Stomach (tissue), 9 donors: ENCODE measurements around the gene GAN. TPM values are rescaled to one million over a fixed set of nuclear protein-coding genes. Genes with fewer than 3 reads are reported as not detected.
A peak's percentile ranks its signal among the peaks of the same experiment; 100 is the strongest.
"Not testable (repeated sequence)": the region's sequence is repeated elsewhere in the genome, so short reads cannot be mapped to it uniquely, and the experiment has no call there.

Experiments used
- DNase-seq, 2 donors: peaks; one replicate each; pipeline versions ENCODE4 v3.0.0 to v3.0.0-alpha.2; 2013 to 2019
- H3K27ac ChIP-seq, 5 donors: fragments of 200-600 bp in 4 of 5; sonication (generic) in 4 of 5; one replicate each; pipeline ENCODE4 v1.5.1; 2013 to 2019; ENCODE audit warnings: mild to moderate bottlenecking in 1 of 5, moderate library complexity in 1 of 5
- H3K27me3 ChIP-seq, 3 donors: fragments of 200-600 bp; sonication (generic); one replicate each; pipeline ENCODE4 v1.5.1; 2017 to 2019; ENCODE audit warnings: mixed run types in 1 of 3
- H3K36me3 ChIP-seq, 4 donors: fragments of 200-600 bp; sonication (generic); 1 replicate in 3 of 4; 2 replicates in 1 of 4; pipeline ENCODE4 v1.5.1; 2016 to 2019
- H3K4me1 ChIP-seq, 4 donors: fragments of 200-600 bp; sonication (generic); one replicate each; pipeline ENCODE4 v1.5.1; 2016 to 2019
- H3K4me3 ChIP-seq, 4 donors: fragments of 200-600 bp; sonication (generic) in 3 of 4; one replicate each; pipeline ENCODE4 v1.5.1; 2016 to 2019; ENCODE audit warnings: mild to moderate bottlenecking in 1 of 4
- H3K9me3 ChIP-seq, 4 donors: fragments of 200-600 bp; sonication (generic); one replicate each; pipeline ENCODE4 v1.5.1; 2016 to 2019
- EP300 ChIP-seq: sonication (generic); formaldehyde crosslinking; IDR thresholded peaks from one replicate; pipeline ENCODE4 v1.6.1; 2017; ENCODE audit warnings: antibody characterized with exemption
- POLR2A ChIP-seq, 4 donors: fragments of 450-650 bp; IDR thresholded peaks; one replicate each; pipeline ENCODE4 v1.6.1; 2016; ENCODE audit warnings: antibody characterized with exemption in 4 of 4, control low read depth in 2 of 4, mild to moderate bottlenecking in 1 of 4, moderate library complexity in 1 of 4
- POLR2AphosphoS5 ChIP-seq, 3 donors: sonication (generic); formaldehyde crosslinking; IDR thresholded peaks; one replicate each; pipeline ENCODE4 v1.6.1; 2016; ENCODE audit warnings: antibody characterized with exemption in 3 of 3
- WGBS, 5 donors: extraction: QIAGEN DNeasy Blood & Tissue Kit in 3 of 5; methylation state at CpG; one replicate each; pipeline versions ENCODE4 v1.1.5 to v1.1.7; 2013 to 2018; 5-methylcytosine and 5-hydroxymethylcytosine counted together
- intact Hi-C: fragments of 100-400 bp; cut with DNase I; formaldehyde crosslinking; loops from one replicate; pipeline ENCODE4 v1.15.1; 2023; ENCODE audit warnings: low total_unique reads
- polyA plus RNA-seq, 3 donors: library from polyadenylated mRNA; stranded (reverse); fragments of 200-250 nt; gene quantifications; one replicate each; pipeline ENCODE4 v1.2.3, GENCODE V29; 2013
- total RNA-seq, 5 donors: library from RNA; depleted of rRNA; stranded (reverse); fragments of >200 nt; gene quantifications; one replicate each; pipeline versions ENCODE4 v1.1.0 to v1.2.3, GENCODE V29; 2014 to 2016
- TF ChIP-seq, protein P1 (sequence below), 7 experiments: fragments of 450-650 bp in 4 of 7; fragments of 200-600 bp in 3 of 7; sonication (generic) in 3 of 7; IDR thresholded peaks; one replicate each; pipeline ENCODE4 v1.5.1; 2016 to 2019; ENCODE audit warnings: antibody characterized with exemption in 7 of 7, control low read depth in 2 of 7, mild to moderate bottlenecking in 1 of 7
- donor health status: healthy with polysubstance abuse.
- donor health status: Bipolar disorder and iron deficiency.
- donor health status: healthy.

GAN gene
- total and polyA plus RNA-seq, 8 donors, result 0.56 to 38.5 (median 7.6) TPM

DNA sequence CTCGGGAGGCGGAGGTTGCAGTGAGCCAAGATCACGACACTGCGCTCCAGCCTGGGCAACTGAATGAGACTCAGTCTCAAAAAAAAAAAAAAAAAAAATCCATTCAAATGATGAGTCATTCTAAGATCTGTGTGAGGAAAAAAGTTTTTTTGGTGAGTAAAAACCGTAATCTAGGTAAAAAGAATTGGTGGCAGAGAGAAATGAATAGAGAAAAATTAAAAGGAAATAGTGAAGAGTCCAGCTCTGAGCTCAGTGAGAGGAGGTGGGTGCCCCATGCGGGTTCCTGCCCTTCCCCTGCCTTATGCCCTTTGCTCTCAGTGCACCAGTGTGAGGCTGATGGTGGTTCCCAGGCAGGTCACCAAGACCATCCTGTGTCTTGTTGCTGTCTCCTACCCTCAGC, 20.9 kb downstream of the GAN start:
- Histone ChIP-seq H3K4me1 (no peaks in the 10 kb centered on the region), H3K9me3 (no peaks in the 10 kb centered on the region), H3K4me3 (no peak overlapping the region), H3K27me3 (no peaks in the 10 kb centered on the region), H3K27ac (no peak overlapping the region), H3K36me3 (peaks cover 0 to 5% (median 1%) of the 10 kb centered on the region in 4 donors)
- intact Hi-C loops, result no loop called here
- DNase-seq, result no peak
- 87 to 93% (median 92%) methylated on average over 5 to 6 of the region's 6 CpGs for WGBS, 5 donors
- no peak for TF ChIP-seq EP300
- TF ChIP-seq, protein P1, sequence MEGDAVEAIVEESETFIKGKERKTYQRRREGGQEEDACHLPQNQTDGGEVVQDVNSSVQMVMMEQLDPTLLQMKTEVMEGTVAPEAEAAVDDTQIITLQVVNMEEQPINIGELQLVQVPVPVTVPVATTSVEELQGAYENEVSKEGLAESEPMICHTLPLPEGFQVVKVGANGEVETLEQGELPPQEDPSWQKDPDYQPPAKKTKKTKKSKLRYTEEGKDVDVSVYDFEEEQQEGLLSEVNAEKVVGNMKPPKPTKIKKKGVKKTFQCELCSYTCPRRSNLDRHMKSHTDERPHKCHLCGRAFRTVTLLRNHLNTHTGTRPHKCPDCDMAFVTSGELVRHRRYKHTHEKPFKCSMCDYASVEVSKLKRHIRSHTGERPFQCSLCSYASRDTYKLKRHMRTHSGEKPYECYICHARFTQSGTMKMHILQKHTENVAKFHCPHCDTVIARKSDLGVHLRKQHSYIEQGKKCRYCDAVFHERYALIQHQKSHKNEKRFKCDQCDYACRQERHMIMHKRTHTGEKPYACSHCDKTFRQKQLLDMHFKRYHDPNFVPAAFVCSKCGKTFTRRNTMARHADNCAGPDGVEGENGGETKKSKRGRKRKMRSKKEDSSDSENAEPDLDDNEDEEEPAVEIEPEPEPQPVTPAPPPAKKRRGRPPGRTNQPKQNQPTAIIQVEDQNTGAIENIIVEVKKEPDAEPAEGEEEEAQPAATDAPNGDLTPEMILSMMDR (IDR thresholded peaks at IDR 0.05), result no peak
- no peak for TF ChIP-seq POLR2AphosphoS5 (IDR thresholded peaks at IDR 0.05)
- TF ChIP-seq POLR2A (IDR thresholded peaks at IDR 0.05), result no peak

DNA sequence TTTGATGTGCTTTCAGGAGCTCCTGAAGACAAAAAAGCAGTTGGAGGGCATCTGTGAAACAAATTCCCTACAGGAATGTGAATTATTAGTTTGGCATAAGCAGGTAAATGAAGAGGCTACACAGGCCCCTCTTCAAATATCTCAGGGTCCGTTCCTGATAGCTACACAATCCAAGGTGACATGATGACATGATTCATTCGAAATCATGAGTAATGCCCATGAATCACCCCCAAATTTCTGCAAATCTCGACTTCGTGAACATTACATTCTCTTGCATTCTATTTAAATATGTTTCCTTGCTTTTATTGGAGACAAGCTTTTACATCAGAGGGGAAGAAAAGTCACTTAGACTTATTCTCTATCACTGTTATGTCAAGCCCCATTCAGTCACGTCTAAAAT, 22.3 kb downstream of the GAN start:
- intact Hi-C loops, result no loop called here
- H3K4me3 ChIP-seq, result no peak overlapping the region
- H3K36me3 ChIP-seq, result peaks cover 0 to 4% (median 1%) of the 10 kb centered on the region in 4 donors
- TF ChIP-seq POLR2AphosphoS5 (IDR thresholded peaks at IDR 0.05) (no peak), EP300 (no peak), POLR2A (IDR thresholded peaks at IDR 0.05) (no peak)
- TF ChIP-seq, protein P1 (IDR thresholded peaks at IDR 0.05), result no peak
- no peak for DNase-seq
- H3K27me3 ChIP-seq, result no peaks in the 10 kb centered on the region
- no peak overlapping the region for H3K27ac ChIP-seq
- no peaks in the 10 kb centered on the region for H3K4me1 ChIP-seq
- WGBS, 5 donors, result 90 to 93% (median 91%) methylated on average over 5 of the region's 5 CpGs
- no peaks in the 10 kb centered on the region for H3K9me3 ChIP-seq

DNA sequence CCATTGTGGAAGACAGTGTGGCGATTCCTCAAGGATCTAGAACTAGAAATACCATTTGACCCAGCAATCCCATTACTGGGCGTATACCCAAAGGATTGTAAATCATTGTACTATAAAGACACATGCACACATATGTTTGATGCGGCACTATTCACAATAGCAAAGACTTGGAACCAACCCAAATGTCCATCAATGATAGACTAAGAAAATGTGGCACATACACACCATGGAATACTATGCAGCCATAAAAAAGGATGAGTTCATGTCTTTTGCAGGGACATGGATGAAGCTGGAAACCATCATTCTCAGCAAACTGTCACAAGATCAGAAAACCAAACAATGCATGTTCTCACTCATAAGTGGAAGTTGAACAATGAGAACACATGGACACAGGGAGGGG, 30.4 kb downstream of the GAN start:
- H3K27ac ChIP-seq, intact Hi-C loops, DNase-seq, H3K27me3 ChIP-seq, H3K4me3 ChIP-seq, H3K36me3 ChIP-seq: not testable (repeated sequence)
- Histone ChIP-seq H3K4me1 (peaks cover 0 to 16% (median 7%) of the 10 kb centered on the region in 4 donors), H3K9me3 (peaks cover 4 to 38% (median 21%) of the 10 kb centered on the region in 4 donors)
- WGBS, 5 donors, result 92 to 96% (median 95%) methylated on average over 3 of the region's 3 CpGs

DNA sequence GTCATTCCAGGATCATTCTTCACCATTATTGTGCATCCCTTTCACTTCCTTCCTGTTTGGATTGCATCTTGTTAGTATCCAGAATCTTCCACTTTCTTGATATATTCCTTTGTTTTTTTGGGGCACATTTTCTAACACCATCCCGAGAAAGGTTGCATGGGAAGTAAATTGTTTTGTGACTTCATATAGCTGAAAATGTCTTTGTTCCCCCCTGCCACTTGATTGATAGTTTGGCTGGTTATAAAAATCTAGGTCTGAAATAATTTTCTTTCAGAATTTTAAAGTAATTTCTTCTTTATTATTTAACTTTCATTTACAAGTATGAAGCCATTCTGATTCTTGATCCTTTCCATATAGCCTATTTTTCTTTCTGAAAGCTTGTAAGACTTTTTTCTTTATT, 32.7 kb downstream of the GAN start:
- Histone ChIP-seq H3K4me1 (peaks cover 0 to 23% (median 8%) of the 10 kb centered on the region in 4 donors), H3K27ac (no peak overlapping the region), H3K4me3 (no peak overlapping the region), H3K9me3 (peaks cover 4 to 38% (median 21%) of the 10 kb centered on the region in 4 donors), H3K36me3 (peaks cover 0 to 11% (median 10%) of the 10 kb centered on the region in 4 donors), H3K27me3 (no peaks in the 10 kb centered on the region)
- no peak for DNase-seq
- TF ChIP-seq POLR2A (IDR thresholded peaks at IDR 0.05), result no peak
- no peak for TF ChIP-seq EP300
- no peak for TF ChIP-seq POLR2AphosphoS5 (IDR thresholded peaks at IDR 0.05)
- TF ChIP-seq, protein P1 (IDR thresholded peaks at IDR 0.05), result no peak
- intact Hi-C loops, result no loop called here
- WGBS, 5 donors, result 90 to 97% (median 92%) methylated on average over 1 of the region's 1 CpG

DNA sequence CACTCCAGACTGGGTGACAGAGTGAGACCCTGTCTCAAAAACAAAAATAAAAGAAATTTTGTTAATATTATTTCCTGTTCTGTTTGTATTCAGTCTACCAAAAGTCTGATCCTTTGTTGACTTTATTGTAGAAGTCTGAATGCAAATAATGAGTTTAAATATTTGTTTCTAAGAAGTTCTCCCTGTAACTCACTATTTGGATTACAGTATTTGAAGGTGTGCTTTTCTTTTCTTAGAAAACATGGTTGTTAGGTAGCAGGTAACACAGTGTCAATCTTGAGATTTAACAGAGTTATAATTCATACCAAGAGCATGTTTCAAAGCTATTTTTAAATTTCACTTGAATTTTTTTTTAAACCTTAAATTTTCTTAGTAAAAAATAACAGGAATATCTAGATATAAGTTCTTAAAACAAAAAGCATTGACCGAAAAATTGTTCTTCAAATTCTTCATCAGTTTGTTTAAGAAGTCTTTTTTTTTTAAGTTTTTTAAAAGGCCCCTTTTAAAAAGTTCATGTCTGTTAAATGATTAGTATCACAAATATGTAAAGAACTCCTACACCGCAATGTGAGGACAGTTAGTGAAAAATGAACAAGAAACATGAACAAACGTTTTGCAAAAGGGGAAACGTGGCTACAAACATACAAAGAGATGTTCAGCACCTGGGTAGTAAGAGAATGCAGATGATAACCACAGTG, 35.0 kb downstream of the GAN start:
- Histone ChIP-seq H3K27ac (peak overlapping the region in 3 of 5 donors; percentile 61 to 66 (median 66)), H3K4me1 (peaks cover 0 to 23% (median 8%) of the 10 kb centered on the region in 4 donors), H3K4me3 (no peak overlapping the region), H3K9me3 (peaks cover 4 to 30% (median 19%) of the 10 kb centered on the region in 4 donors), H3K27me3 (no peaks in the 10 kb centered on the region), H3K36me3 (peaks cover 0 to 24% (median 21%) of the 10 kb centered on the region in 4 donors)
- intact Hi-C loops, result no loop called here
- 34 to 68% (median 48%) methylated on average over 4 of the region's 4 CpGs for WGBS, 5 donors
- no peak for TF ChIP-seq EP300
- TF ChIP-seq POLR2AphosphoS5 (IDR thresholded peaks at IDR 0.05), result no peak
- TF ChIP-seq, protein P1 (IDR thresholded peaks at IDR 0.05), result no peak
- no peak for TF ChIP-seq POLR2A (IDR thresholded peaks at IDR 0.05)
- DNase-seq, result no peak
